Measurements from ENCODE around the gene FAAP100.
A peak's percentile ranks its signal among the peaks of the same experiment; 100 is the strongest.

Gene FAAP100

GRCh38 chr17:81518113-81518784 is 33.9 kb downstream of the FAAP100 start:
- Histone ChIP-seq H3K9me3 (ENCODE audit: control insufficient read depth, low read length) (no peaks in the 10 kb centered on the region), H3K4me1 (ENCODE audit: control insufficient read depth, insufficient read depth, low read length) (peaks cover 42% of the 10 kb centered on the region), H3K9ac (ENCODE audit: low read length) (peak overlapping the region; percentile 78), H3K36me3 (ENCODE audit: control insufficient read depth, insufficient read depth, low read length, severe bottlenecking) (no peaks in the 10 kb centered on the region), H3K4me3 (ENCODE audit: low read length) (peak overlapping the region; percentile 71), H3K27me3 (replicated peaks; ENCODE audit: control insufficient read depth, insufficient read depth, low read length) (no peaks in the 10 kb centered on the region)
- peak; percentile 18 for DNase-seq (ENCODE audit: low read depth)

DNA sequence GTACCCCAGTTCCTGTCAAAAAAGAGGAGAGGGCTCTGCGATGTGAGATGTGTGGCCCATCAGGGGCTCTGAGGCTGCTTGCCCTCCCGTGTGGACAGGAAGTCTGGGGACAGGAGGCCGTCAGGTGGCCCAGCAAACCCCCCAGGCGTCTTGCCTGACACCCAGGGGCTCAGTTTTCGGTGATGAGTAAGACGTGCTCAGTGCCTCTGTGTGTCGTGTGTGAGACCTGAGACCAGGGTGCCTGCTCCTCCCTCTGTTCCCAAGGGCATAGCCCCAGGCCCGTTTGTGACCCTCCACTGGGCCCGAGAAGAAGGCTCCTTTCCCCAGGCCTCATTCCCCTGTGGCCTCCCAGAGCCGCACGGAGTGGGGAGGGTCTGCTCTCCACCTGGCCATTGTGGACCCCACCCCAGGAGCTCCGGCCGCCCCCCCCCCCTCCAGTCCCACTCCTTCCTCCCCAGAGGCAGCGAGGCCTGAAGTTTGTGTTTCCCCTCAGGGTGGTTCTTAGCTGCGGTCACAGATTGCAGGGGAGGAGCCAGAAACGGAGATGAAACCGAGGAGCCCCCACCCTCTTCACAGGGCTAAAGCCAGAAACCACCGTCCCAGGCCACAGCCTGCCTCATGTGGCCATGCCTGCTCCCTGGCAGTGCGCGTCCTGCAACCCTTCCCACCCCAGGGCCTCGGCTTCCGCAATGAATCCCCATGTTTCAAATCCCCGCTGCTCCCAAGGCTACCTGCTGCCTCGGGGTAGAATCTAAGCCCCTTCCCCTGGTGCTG is 34.6 kb downstream of the FAAP100 start:
- Histone ChIP-seq H3K27me3 (replicated peaks; ENCODE audit: control insufficient read depth, insufficient read depth, low read length) (no peaks in the 10 kb centered on the region), H3K36me3 (ENCODE audit: control insufficient read depth, insufficient read depth, low read length, severe bottlenecking) (no peaks in the 10 kb centered on the region), H3K9me3 (ENCODE audit: control insufficient read depth, low read length) (no peaks in the 10 kb centered on the region), H3K9ac (ENCODE audit: low read length) (peak overlapping the region; percentile 78), H3K4me1 (ENCODE audit: control insufficient read depth, insufficient read depth, low read length) (peaks cover 41% of the 10 kb centered on the region), H3K4me3 (ENCODE audit: low read length) (no peak overlapping the region)
- DNase-seq (ENCODE audit: low read depth), result peak; percentile 48

- Histone ChIP-seq H3K9ac (ENCODE audit: low read length) (peak overlapping the region; percentile 97), H3K36me3 (ENCODE audit: control insufficient read depth, insufficient read depth, low read length, severe bottlenecking) (no peaks in the 10 kb centered on the region), H3K27me3 (replicated peaks; ENCODE audit: control insufficient read depth, insufficient read depth, low read length) (no peaks in the 10 kb centered on the region), H3K4me1 (ENCODE audit: control insufficient read depth, insufficient read depth, low read length) (peaks cover 41% of the 10 kb centered on the region), H3K9me3 (ENCODE audit: control insufficient read depth, low read length) (no peaks in the 10 kb centered on the region), H3K4me3 (ENCODE audit: low read length) (peak overlapping the region; percentile 83)
- no peak for DNase-seq (ENCODE audit: low read depth)
Measured at GRCh38 chr17:81517009-81517338, 35.2 kb downstream of the FAAP100 start.

DNA sequence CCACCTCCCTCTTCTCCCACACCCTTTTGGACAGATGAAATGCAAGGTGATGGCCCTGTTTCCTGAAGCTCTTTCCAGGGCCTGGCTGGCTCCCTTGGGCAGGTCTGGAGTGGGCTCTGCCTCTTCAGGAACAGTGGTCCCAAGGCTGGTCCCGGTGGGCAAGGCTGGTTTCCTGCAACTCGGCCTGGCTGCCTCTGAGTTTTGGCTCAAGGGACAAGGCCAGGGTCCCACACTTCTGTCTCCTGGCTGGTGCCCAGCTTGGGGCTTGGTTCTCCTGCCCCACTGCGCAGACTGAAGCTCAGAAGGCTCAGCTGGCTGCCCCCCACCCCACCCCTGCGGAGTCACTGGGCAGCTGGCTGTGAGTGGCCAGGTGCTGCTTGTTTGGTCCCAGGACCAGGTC is 35.7 kb downstream of the FAAP100 start:
- no peaks in the 10 kb centered on the region for H3K27me3 ChIP-seq (replicated peaks; ENCODE audit: control insufficient read depth, insufficient read depth, low read length)
- H3K4me3 ChIP-seq (ENCODE audit: low read length), result peak overlapping the region; percentile 83
- H3K36me3 ChIP-seq (ENCODE audit: control insufficient read depth, insufficient read depth, low read length, severe bottlenecking), result peaks cover 3% of the 10 kb centered on the region
- no peak for DNase-seq (ENCODE audit: low read depth)
- peaks cover 41% of the 10 kb centered on the region for H3K4me1 ChIP-seq (ENCODE audit: control insufficient read depth, insufficient read depth, low read length)
- no peaks in the 10 kb centered on the region for H3K9me3 ChIP-seq (ENCODE audit: control insufficient read depth, low read length)
- peak overlapping the region; percentile 97 for H3K9ac ChIP-seq (ENCODE audit: low read length)

DNA sequence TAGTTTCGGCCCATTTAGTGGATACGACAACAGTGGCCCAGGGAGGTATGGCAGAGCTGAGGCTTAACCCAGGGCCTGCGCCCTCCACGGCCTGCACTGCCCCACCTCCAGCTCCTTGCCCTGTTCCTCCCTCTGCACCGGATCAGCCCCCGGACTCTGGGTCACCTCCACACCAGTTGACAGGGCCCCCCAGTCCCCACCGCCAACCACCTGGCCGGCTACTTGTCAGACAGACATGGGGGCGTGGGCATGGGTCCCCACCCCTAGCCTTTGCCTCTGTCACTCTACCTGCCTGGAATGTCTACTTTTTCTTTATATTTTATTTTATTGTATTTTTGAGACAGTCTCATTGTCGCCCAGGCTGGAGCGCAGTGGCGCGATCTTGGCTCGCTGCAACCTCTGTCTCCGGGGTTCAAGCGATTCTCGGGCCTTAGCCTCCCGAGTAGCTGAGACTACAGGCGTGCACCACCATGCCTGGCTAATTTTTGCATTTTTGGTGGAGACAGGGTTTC is 36.6 kb downstream of the FAAP100 start:
- Histone ChIP-seq H3K36me3 (ENCODE audit: control insufficient read depth, insufficient read depth, low read length, severe bottlenecking) (peaks cover 12% of the 10 kb centered on the region), H3K4me1 (ENCODE audit: control insufficient read depth, insufficient read depth, low read length) (peaks cover 45% of the 10 kb centered on the region), H3K4me3 (ENCODE audit: low read length) (peak overlapping the region; percentile 83), H3K27me3 (replicated peaks; ENCODE audit: control insufficient read depth, insufficient read depth, low read length) (no peaks in the 10 kb centered on the region), H3K9ac (ENCODE audit: low read length) (peak overlapping the region; percentile 97), H3K9me3 (ENCODE audit: control insufficient read depth, low read length) (no peaks in the 10 kb centered on the region)
- no peak for DNase-seq (ENCODE audit: low read depth)

- H3K27me3 ChIP-seq (replicated peaks; ENCODE audit: control insufficient read depth, insufficient read depth, low read length), result no peaks in the 10 kb centered on the region
- DNase-seq (ENCODE audit: low read depth), result peak; percentile 88
- peak overlapping the region; percentile 83 for H3K4me3 ChIP-seq (ENCODE audit: low read length)
Measured at GRCh38 chr17:81514739-81515529, 37.2 kb downstream of the FAAP100 start.

GRCh38 chr17:81514489-81514738 is 37.7 kb downstream of the FAAP100 start:
- Histone ChIP-seq H3K4me1 (ENCODE audit: control insufficient read depth, insufficient read depth, low read length) (peaks cover 56% of the 10 kb centered on the region), H3K27me3 (replicated peaks; ENCODE audit: control insufficient read depth, insufficient read depth, low read length) (no peaks in the 10 kb centered on the region)

More at GRCh38 chr17:81514739-81515529, 37.2 kb downstream of the FAAP100 start:
- Histone ChIP-seq H3K9me3 (ENCODE audit: control insufficient read depth, low read length) (no peaks in the 10 kb centered on the region), H3K36me3 (ENCODE audit: control insufficient read depth, insufficient read depth, low read length, severe bottlenecking) (peaks cover 18% of the 10 kb centered on the region), H3K9ac (ENCODE audit: low read length) (peak overlapping the region; percentile 97), H3K4me1 (ENCODE audit: control insufficient read depth, insufficient read depth, low read length) (peaks cover 51% of the 10 kb centered on the region)

GRCh38 chr17:81513753-81514488 is 38.2 kb downstream of the FAAP100 start:
- DNase-seq (ENCODE audit: low read depth), result peak; percentile 89

More at GRCh38 chr17:81514489-81514738, 37.7 kb downstream of the FAAP100 start:
- no peak for DNase-seq (ENCODE audit: low read depth)
- H3K9ac ChIP-seq (ENCODE audit: low read length), result peak overlapping the region; percentile 97
- H3K4me3 ChIP-seq (ENCODE audit: low read length), result peak overlapping the region; percentile 83
- peaks cover 23% of the 10 kb centered on the region for H3K36me3 ChIP-seq (ENCODE audit: control insufficient read depth, insufficient read depth, low read length, severe bottlenecking)
- H3K9me3 ChIP-seq (ENCODE audit: control insufficient read depth, low read length), result no peaks in the 10 kb centered on the region

GRCh38 chr17:81513372-81513752 is 38.8 kb downstream of the FAAP100 start:
- Histone ChIP-seq H3K36me3 (ENCODE audit: control insufficient read depth, insufficient read depth, low read length, severe bottlenecking) (peaks cover 33% of the 10 kb centered on the region), H3K27me3 (replicated peaks; ENCODE audit: control insufficient read depth, insufficient read depth, low read length) (no peaks in the 10 kb centered on the region), H3K9ac (ENCODE audit: low read length) (peak overlapping the region; percentile 97), H3K9me3 (ENCODE audit: control insufficient read depth, low read length) (no peaks in the 10 kb centered on the region), H3K4me3 (ENCODE audit: low read length) (peak overlapping the region; percentile 83), H3K4me1 (ENCODE audit: control insufficient read depth, insufficient read depth, low read length) (peaks cover 55% of the 10 kb centered on the region)
- DNase-seq (ENCODE audit: low read depth), result peak; percentile 71

More at GRCh38 chr17:81513753-81514488, 38.2 kb downstream of the FAAP100 start:
- peaks cover 57% of the 10 kb centered on the region for H3K4me1 ChIP-seq (ENCODE audit: control insufficient read depth, insufficient read depth, low read length)
- H3K9me3 ChIP-seq (ENCODE audit: control insufficient read depth, low read length), result no peaks in the 10 kb centered on the region
- peaks cover 28% of the 10 kb centered on the region for H3K36me3 ChIP-seq (ENCODE audit: control insufficient read depth, insufficient read depth, low read length, severe bottlenecking)
- H3K9ac ChIP-seq (ENCODE audit: low read length), result peak overlapping the region; percentile 97
- H3K27me3 ChIP-seq (replicated peaks; ENCODE audit: control insufficient read depth, insufficient read depth, low read length), result no peaks in the 10 kb centered on the region
- H3K4me3 ChIP-seq (ENCODE audit: low read length), result peak overlapping the region; percentile 83

- H3K36me3 ChIP-seq (ENCODE audit: control insufficient read depth, insufficient read depth, low read length, severe bottlenecking), result peaks cover 33% of the 10 kb centered on the region
- peak; percentile 96 for DNase-seq (ENCODE audit: low read depth)
- peak within 1 kb of the TSS; percentile 87 for H3K4me3 ChIP-seq (ENCODE audit: low read length)
- peak within 1 kb of the TSS; percentile 97 for H3K9ac ChIP-seq (ENCODE audit: low read length)
- H3K4me1 ChIP-seq (ENCODE audit: control insufficient read depth, insufficient read depth, low read length), result peaks cover 49% of the 10 kb centered on the region
- no peaks in the 10 kb centered on the region for H3K27me3 ChIP-seq (replicated peaks; ENCODE audit: control insufficient read depth, insufficient read depth, low read length)
- H3K9me3 ChIP-seq (ENCODE audit: control insufficient read depth, low read length), result no peaks in the 10 kb centered on the region
Measured at GRCh38 chr17:81512562-81513371, 39.4 kb downstream of the FAAP100 start, which contains the start of gene ACTG1. ACTG1 (minus strand) TSS chr17:81512799; CDS start chr17:81512354, 445 bp downstream.

Measured in adipocyte (in vitro differentiated cells).